Keratinocyte (primary cell): ENCODE data around the gene TLDC2. TPM values are rescaled to one million over a fixed set of nuclear protein-coding genes. Genes with fewer than 3 reads are reported as not detected.
A peak's percentile ranks its signal among the peaks of the same experiment; 100 is the strongest.

Experiments
- DNase-seq: peaks from one replicate; pipeline ENCODE4 v3.0.0-alpha.2; 2011; ENCODE audit warnings: low read depth, missing footprints, low spot score
- FAIRE-seq: peaks from 2 replicates; lab custom pipeline; 2011; peaks lifted over from hg19 to GRCh38; lab: Jason Lieb, UNC
- H2AFZ ChIP-seq: 2 replicates; pipeline ENCODE4 v1.6.0; 2012; ENCODE audit warnings: low read length, control low read depth, inconsistent platforms; ENCODE audit not compliant: control insufficient read depth
- H3K27ac ChIP-seq: 2 replicates; pipeline ENCODE4 v1.5.1; 2011; ENCODE audit warnings: low read length; ENCODE audit not compliant: control insufficient read depth, insufficient read depth
- H3K27me3 ChIP-seq: 3 replicates; pipeline ENCODE4 v1.6.0; 2011; ENCODE audit warnings: low read length; ENCODE audit not compliant: control insufficient read depth, insufficient read depth; ENCODE audit errors: extremely low read depth
- H3K36me3 ChIP-seq, 2 experiments: 2 replicates in 1 of 2; 3 replicates in 1 of 2; pipeline ENCODE4 v1.5.1; 2011; ENCODE audit warnings: low read length in 2 of 2, mild to moderate bottlenecking in 1 of 2; ENCODE audit not compliant: control insufficient read depth in 2 of 2, insufficient read depth in 2 of 2; ENCODE audit errors: extremely low read depth in 1 of 2
- H3K4me1 ChIP-seq: 3 replicates; pipeline ENCODE4 v1.5.1; 2011; ENCODE audit warnings: low read length; ENCODE audit not compliant: control insufficient read depth, insufficient read depth; ENCODE audit errors: extremely low read depth
- H3K4me2 ChIP-seq: 3 replicates; pipeline ENCODE4 v1.6.0; 2011; ENCODE audit warnings: low read depth, low read length; ENCODE audit not compliant: control insufficient read depth, insufficient read depth; ENCODE audit errors: extremely low read depth
- H3K4me3 ChIP-seq, 3 experiments: fragments of 200-600 bp in 1 of 3; sonication (generic) in 1 of 3; 2 replicates in 2 of 3; 3 replicates in 1 of 3; pipeline ENCODE4 v1.5.1; 2011 to 2016; ENCODE audit warnings: low read length in 3 of 3, mild to moderate bottlenecking in 3 of 3, control low read depth in 2 of 3, inconsistent platforms in 1 of 3, low read depth in 1 of 3, mixed read lengths in 1 of 3, mixed run types in 1 of 3, moderate library complexity in 1 of 3; ENCODE audit not compliant: control insufficient read depth in 2 of 3, insufficient read depth in 2 of 3; ENCODE audit errors: extremely low read depth in 1 of 3
- H3K79me2 ChIP-seq: 2 replicates; pipeline ENCODE4 v1.6.0; 2012; ENCODE audit warnings: low read length; ENCODE audit not compliant: control insufficient read depth, insufficient read depth
- H3K9ac ChIP-seq: 3 replicates; pipeline ENCODE4 v1.6.0; 2011; ENCODE audit warnings: low read length; ENCODE audit not compliant: control insufficient read depth, insufficient read depth; ENCODE audit errors: extremely low read depth
- H3K9me1 ChIP-seq: 3 replicates; pipeline ENCODE4 v1.6.0; 2011; ENCODE audit warnings: low read length; ENCODE audit not compliant: control insufficient read depth, insufficient read depth; ENCODE audit errors: extremely low read depth
- H3K9me3 ChIP-seq: 2 replicates; pipeline ENCODE4 v1.5.1; 2012; ENCODE audit warnings: low read depth, low read length; ENCODE audit not compliant: control insufficient read depth
- H4K20me1 ChIP-seq: 3 replicates; pipeline ENCODE4 v1.6.0; 2011; ENCODE audit warnings: low read length; ENCODE audit not compliant: control insufficient read depth, insufficient read depth; ENCODE audit errors: extremely low read depth
- EZH2 ChIP-seq: IDR thresholded peaks from one replicate; pipeline ENCODE4 v1.6.1; 2012; ENCODE audit warnings: inconsistent platforms, mild to moderate bottlenecking, low read length, moderate library complexity
- dilution Hi-C: fragments of 300-500 bp; cut with MboI; formaldehyde crosslinking; loops from one replicate; pipeline ENCODE4 v1.7.0; 2020; ENCODE audit warnings: low sequenced_read_pairs; ENCODE audit not compliant: extremely low pct_ligation_motif_present
- polyA plus RNA-seq, 5 experiments: library from polyadenylated mRNA; depleted of rRNA in 3 of 5; stranded (reverse) in 3 of 5; stranded (forward) in 1 of 5; unstranded in 1 of 5; fragments of >200 nt; gene quantifications; 1 replicate in 1 of 5; 2 replicates in 3 of 5; 3 replicates in 1 of 5; pipeline versions ENCODE4 v1.2.1 to v1.2.3, GENCODE V29; 2011 to 2012; ENCODE audit warnings: missing spikeins in 2 of 5, low read depth in 1 of 5, low replicate concordance in 1 of 5
- TF ChIP-seq, protein P1 (sequence below), 3 experiments: IDR thresholded peaks in 1 of 3; conservative IDR thresholded peaks in 1 of 3; optimal IDR thresholded peaks in 1 of 3; 2 replicates in 2 of 3; 3 replicates in 1 of 3; pipeline versions ENCODE3 to v1.5.1; 2011; ENCODE audit warnings: low read length in 3 of 3, mild to moderate bottlenecking in 3 of 3, moderate library complexity in 2 of 3, control low read depth in 1 of 3, inconsistent platforms in 1 of 3; ENCODE audit not compliant: insufficient read depth in 2 of 3; ENCODE audit errors: extremely low read depth in 1 of 3

TLDC2 gene
- polyA plus RNA-seq, 1 donor (not counting 4 experiments of a cell fraction or from before 2014, with no cell fraction given) = 0.34 TPM

DNA sequence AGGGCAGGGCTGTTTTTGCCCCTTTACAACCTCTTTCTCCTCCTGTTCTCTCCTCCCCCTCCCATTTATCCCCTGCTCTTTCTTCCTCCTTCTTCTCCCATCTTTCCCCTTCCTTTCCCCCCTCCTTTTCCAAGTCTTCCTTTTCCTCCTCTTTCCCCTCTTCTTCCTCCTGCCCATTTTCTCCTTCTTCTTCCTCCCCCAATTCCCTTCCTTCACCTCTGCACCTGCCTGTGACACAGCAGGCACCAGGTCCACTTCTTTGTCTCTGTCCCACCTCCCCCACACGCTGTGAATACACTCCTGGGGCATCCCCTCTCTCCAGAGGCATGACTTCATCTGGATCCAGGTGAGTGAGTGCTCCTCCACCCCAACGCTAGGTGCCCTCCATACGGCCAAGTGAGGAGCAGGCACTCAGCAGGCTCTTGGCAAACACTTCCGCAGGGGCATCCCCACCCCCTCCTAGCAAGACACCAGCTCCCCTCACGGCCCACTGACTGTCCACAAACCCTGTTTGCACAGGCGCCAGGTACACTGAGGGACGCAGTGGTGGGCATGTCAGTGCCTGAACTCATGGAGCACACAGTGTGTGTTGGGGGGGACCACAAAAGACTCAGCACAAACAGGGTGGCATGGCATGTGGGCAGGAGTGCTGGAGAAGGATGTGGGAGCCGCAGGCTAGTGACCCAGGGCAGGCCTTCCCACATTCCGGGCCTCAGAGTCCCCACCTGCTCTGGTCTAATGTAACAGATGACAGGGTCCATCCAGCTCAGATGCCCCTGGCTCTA is 10.7 kb upstream of the TLDC2 start:
- no peaks in the 10 kb centered on the region for H3K36me3 ChIP-seq
- no peak overlapping the region for H2AFZ ChIP-seq
- H3K4me2 ChIP-seq = peak overlapping the region; percentile 27
- no peak for DNase-seq
- no peak overlapping the region for H3K27ac ChIP-seq
- H3K79me2 ChIP-seq = peaks cover 17% of the 10 kb centered on the region
- dilution Hi-C loops = no loop called here
- H3K4me1 ChIP-seq = peaks cover 16% of the 10 kb centered on the region
- H3K27me3 ChIP-seq = peaks cover 8% of the 10 kb centered on the region
- no peak for FAIRE-seq
- TF ChIP-seq EZH2 = no peak
- no peaks in the 10 kb centered on the region for H3K9me3 ChIP-seq
- H3K9ac ChIP-seq = no peak overlapping the region
- H3K4me3 ChIP-seq = no peak overlapping the region
- H3K9me1 ChIP-seq = no peaks in the 10 kb centered on the region
- no peaks in the 10 kb centered on the region for H4K20me1 ChIP-seq

DNA sequence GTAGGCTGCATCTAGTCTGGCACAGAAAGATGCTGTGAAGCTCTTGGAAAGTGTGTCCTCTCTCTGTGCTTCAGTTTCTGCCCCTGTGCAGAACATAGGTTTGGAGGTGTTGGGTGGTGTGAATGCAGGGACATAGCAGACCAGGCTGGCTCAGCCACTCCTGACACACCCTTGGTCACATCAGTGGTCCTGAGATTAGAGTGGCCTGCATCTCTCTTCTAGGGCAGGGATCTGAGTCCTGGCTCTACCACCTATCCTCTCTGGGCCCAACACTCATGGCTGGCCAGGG is 10.1 kb upstream of the TLDC2 start:
- H2AFZ ChIP-seq = no peak overlapping the region
- no peak for DNase-seq
- TF ChIP-seq, protein P1, sequence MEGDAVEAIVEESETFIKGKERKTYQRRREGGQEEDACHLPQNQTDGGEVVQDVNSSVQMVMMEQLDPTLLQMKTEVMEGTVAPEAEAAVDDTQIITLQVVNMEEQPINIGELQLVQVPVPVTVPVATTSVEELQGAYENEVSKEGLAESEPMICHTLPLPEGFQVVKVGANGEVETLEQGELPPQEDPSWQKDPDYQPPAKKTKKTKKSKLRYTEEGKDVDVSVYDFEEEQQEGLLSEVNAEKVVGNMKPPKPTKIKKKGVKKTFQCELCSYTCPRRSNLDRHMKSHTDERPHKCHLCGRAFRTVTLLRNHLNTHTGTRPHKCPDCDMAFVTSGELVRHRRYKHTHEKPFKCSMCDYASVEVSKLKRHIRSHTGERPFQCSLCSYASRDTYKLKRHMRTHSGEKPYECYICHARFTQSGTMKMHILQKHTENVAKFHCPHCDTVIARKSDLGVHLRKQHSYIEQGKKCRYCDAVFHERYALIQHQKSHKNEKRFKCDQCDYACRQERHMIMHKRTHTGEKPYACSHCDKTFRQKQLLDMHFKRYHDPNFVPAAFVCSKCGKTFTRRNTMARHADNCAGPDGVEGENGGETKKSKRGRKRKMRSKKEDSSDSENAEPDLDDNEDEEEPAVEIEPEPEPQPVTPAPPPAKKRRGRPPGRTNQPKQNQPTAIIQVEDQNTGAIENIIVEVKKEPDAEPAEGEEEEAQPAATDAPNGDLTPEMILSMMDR (optimal IDR thresholded peaks at IDR 0.05 in 1 of 3, IDR thresholded peaks at IDR 0.05 in 1 of 3, conservative IDR thresholded peaks at IDR 0.05 in 1 of 3; ENCODE audit: extremely low read depth in 1 of 3, insufficient read depth in 2 of 3, low read length in 3 of 3) = no peak
- TF ChIP-seq EZH2 = no peak

DNA sequence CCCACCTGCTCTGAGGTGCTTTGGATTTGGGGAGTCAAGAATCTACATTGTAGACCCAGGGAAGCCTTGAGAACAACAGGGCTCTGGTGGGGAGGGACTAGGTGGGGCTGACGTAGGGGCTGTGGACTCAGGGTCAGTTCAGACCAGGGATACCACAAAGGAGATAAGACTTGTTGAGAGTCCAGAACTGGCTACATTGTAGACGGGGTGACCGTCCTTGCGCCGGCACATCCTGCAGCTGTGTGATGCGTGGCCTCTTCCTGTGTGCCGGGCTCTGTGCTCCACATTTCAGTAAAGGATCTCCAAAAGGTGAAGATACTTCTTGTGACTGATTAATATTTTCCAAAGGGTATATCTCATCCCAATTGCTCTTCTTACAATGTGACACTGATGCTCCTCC is 9.8 kb upstream of the TLDC2 start:
- H4K20me1 ChIP-seq = no peaks in the 10 kb centered on the region
- DNase-seq = no peak
- H3K9me1 ChIP-seq = no peaks in the 10 kb centered on the region
- FAIRE-seq = no peak
- H3K4me1 ChIP-seq = peaks cover 7% of the 10 kb centered on the region
- H3K79me2 ChIP-seq = peaks cover 8% of the 10 kb centered on the region
- no peak overlapping the region for H3K27ac ChIP-seq
- dilution Hi-C loops = no loop called here
- H2AFZ ChIP-seq = no peak overlapping the region
- no peaks in the 10 kb centered on the region for H3K36me3 ChIP-seq
- no peak overlapping the region for H3K9ac ChIP-seq
- H3K4me2 ChIP-seq = no peak overlapping the region
- TF ChIP-seq, protein P1 (optimal IDR thresholded peaks at IDR 0.05 in 1 of 3, IDR thresholded peaks at IDR 0.05 in 1 of 3, conservative IDR thresholded peaks at IDR 0.05 in 1 of 3; ENCODE audit: extremely low read depth in 1 of 3, insufficient read depth in 2 of 3, low read length in 3 of 3) = no peak
- TF ChIP-seq EZH2 = no peak
- H3K9me3 ChIP-seq = no peaks in the 10 kb centered on the region
- peaks cover 8% of the 10 kb centered on the region for H3K27me3 ChIP-seq
- no peak overlapping the region for H3K4me3 ChIP-seq

More for the DNA sequence above, 10.1 kb upstream of the TLDC2 start:
- Histone ChIP-seq H3K9me3 (no peaks in the 10 kb centered on the region), H3K27ac (no peak overlapping the region), H3K4me2 (no peak overlapping the region), H3K27me3 (peaks cover 8% of the 10 kb centered on the region), H3K9ac (no peak overlapping the region), H3K4me1 (peaks cover 11% of the 10 kb centered on the region), H3K4me3 (no peak overlapping the region), H3K79me2 (peaks cover 11% of the 10 kb centered on the region), H3K36me3 (no peaks in the 10 kb centered on the region), H3K9me1 (no peaks in the 10 kb centered on the region), H4K20me1 (no peaks in the 10 kb centered on the region)
- dilution Hi-C loops = no loop called here
- FAIRE-seq = no peak
